GM18502 (cell line): ENCODE results near the gene PRDM2.

Experiments used
- ATAC-seq: cut with Tn5 transposase; IDR thresholded peaks from one replicate; pipeline ENCODE4 v1.9.1; 2021; ENCODE audit warnings: mild to moderate bottlenecking; ENCODE audit not compliant: unreplicated experiment, poor library complexity

Gene PRDM2

GRCh38 chr1:13782634-13783360 is 82.8 kb downstream of the PRDM2 start:
- no peak for ATAC-seq

- no peak for ATAC-seq
Measured at GRCh38 chr1:13783551-13783950, 83.6 kb downstream of the PRDM2 start.

GRCh38 chr1:13784971-13785370 is 85.0 kb downstream of the PRDM2 start:
- ATAC-seq = no peak

GRCh38 chr1:13786541-13786940 is 86.6 kb downstream of the PRDM2 start:
- no peak for ATAC-seq

- ATAC-seq = no peak
Measured at GRCh38 chr1:13788795-13789194, 88.8 kb downstream of the PRDM2 start.

- ATAC-seq = no peak
Measured at GRCh38 chr1:13790290-13791030, 90.5 kb downstream of the PRDM2 start.

GRCh38 chr1:13792419-13792818 is 92.4 kb downstream of the PRDM2 start:
- ATAC-seq = no peak

- ATAC-seq = no peak
Measured at GRCh38 chr1:13793088-13793730, 93.2 kb downstream of the PRDM2 start.

GRCh38 chr1:13794231-13795187 is 94.5 kb downstream of the PRDM2 start:
- no peak for ATAC-seq

GRCh38 chr1:13797397-13797796 is 97.4 kb downstream of the PRDM2 start:
- ATAC-seq = no peak

GRCh38 chr1:13798120-13798519 is 98.1 kb downstream of the PRDM2 start:
- ATAC-seq = no peak

GRCh38 chr1:13799502-13800283 is 99.7 kb downstream of the PRDM2 start:
- no peak for ATAC-seq

- ATAC-seq = no peak
Measured at GRCh38 chr1:13801232-13801631, 101.2 kb downstream of the PRDM2 start.

- ATAC-seq = no peak
Measured at GRCh38 chr1:13801655-13802486, 101.9 kb downstream of the PRDM2 start.

- no peak for ATAC-seq
Measured at GRCh38 chr1:13802782-13803545, 103.0 kb downstream of the PRDM2 start.

GRCh38 chr1:13803546-13804239 is 103.7 kb downstream of the PRDM2 start:
- no peak for ATAC-seq

GRCh38 chr1:13804240-13804633 is 104.2 kb downstream of the PRDM2 start:
- no peak for ATAC-seq
